ENCODE data around the gene TSHZ2.

- TF ChIP-seq CEBPB (IDR thresholded peaks at IDR 0.05; ENCODE audit: low read depth) (no peak), CBX3 (IDR thresholded peaks at IDR 0.05; ENCODE audit: low read depth) (no peak)
Measured at GRCh38 chr20:53216478-53216855, 244.3 kb downstream of the TSHZ2 start.

Measured in HCT116 (cell line).